ENCODE results near the gene SLC26A1.

The SLC26A1 gene

GRCh38 chr4:1004071-1004418, 10.8 kb upstream of the SLC26A1 start:
- Histone ChIP-seq H3K27me3 (peaks cover 100% of the 10 kb centered on the region), H3K9me3 (no peaks in the 10 kb centered on the region), H3K27ac (no peak overlapping the region), H3K4me1 (ENCODE audit: control insufficient read depth in 1 of 2, insufficient read depth in 1 of 2, low read depth in 1 of 2, low read length in 1 of 2) (peaks cover 6 to 16% of the 10 kb centered on the region in 2 experiments), H3K36me3 (no peaks in the 10 kb centered on the region), H3K4me3 (ENCODE audit: low read depth in 1 of 2, low read length in 1 of 2) (no peak overlapping the region)
- no peak for TF ChIP-seq CTCF (IDR thresholded peaks at IDR 0.05)

- no peak overlapping the region for H3K27ac ChIP-seq
- no peaks in the 10 kb centered on the region for H3K9me3 ChIP-seq
- no peak for TF ChIP-seq CTCF (IDR thresholded peaks at IDR 0.05)
- peaks cover under 1 to 11% of the 10 kb centered on the region in 2 experiments for H3K4me1 ChIP-seq (ENCODE audit: control insufficient read depth in 1 of 2, insufficient read depth in 1 of 2, low read depth in 1 of 2, low read length in 1 of 2)
- H3K4me3 ChIP-seq (ENCODE audit: low read depth in 1 of 2, low read length in 1 of 2): no peak overlapping the region
- H3K27me3 ChIP-seq: peaks cover 100% of the 10 kb centered on the region
- no peaks in the 10 kb centered on the region for H3K36me3 ChIP-seq
These were observed 10.3 kb upstream of the SLC26A1 start for GRCh38 chr4:1003271-1004070.

- Histone ChIP-seq H3K9me3 (no peaks in the 10 kb centered on the region), H3K36me3 (no peaks in the 10 kb centered on the region), H3K27me3 (peaks cover 100% of the 10 kb centered on the region), H3K4me1 (ENCODE audit: control insufficient read depth in 1 of 2, insufficient read depth in 1 of 2, low read depth in 1 of 2, low read length in 1 of 2) (peaks cover 0 to 9% of the 10 kb centered on the region in 2 experiments), H3K4me3 (ENCODE audit: low read depth in 1 of 2, low read length in 1 of 2) (no peak overlapping the region), H3K27ac (no peak overlapping the region)
- TF ChIP-seq CTCF (IDR thresholded peaks at IDR 0.05): no peak
These were observed 9.5 kb upstream of the SLC26A1 start for GRCh38 chr4:1002631-1003251.

- no peak overlapping the region for H3K4me3 ChIP-seq (ENCODE audit: low read depth in 1 of 2, low read length in 1 of 2)
- no peak for TF ChIP-seq CTCF (IDR thresholded peaks at IDR 0.05)
- no peaks in the 10 kb centered on the region for H3K9me3 ChIP-seq
- peaks cover 0 to 9% of the 10 kb centered on the region in 2 experiments for H3K4me1 ChIP-seq (ENCODE audit: control insufficient read depth in 1 of 2, insufficient read depth in 1 of 2, low read depth in 1 of 2, low read length in 1 of 2)
- no peak overlapping the region for H3K27ac ChIP-seq
- peaks cover 100% of the 10 kb centered on the region for H3K27me3 ChIP-seq
- H3K36me3 ChIP-seq: no peaks in the 10 kb centered on the region
These were observed 9.0 kb upstream of the SLC26A1 start for GRCh38 chr4:1002131-1002630.

GRCh38 chr4:1001561-1002130, 8.4 kb upstream of the SLC26A1 start:
- Histone ChIP-seq H3K27ac (no peak overlapping the region), H3K4me1 (ENCODE audit: control insufficient read depth in 1 of 2, insufficient read depth in 1 of 2, low read depth in 1 of 2, low read length in 1 of 2) (peaks cover 0 to 9% of the 10 kb centered on the region in 2 experiments), H3K9me3 (no peaks in the 10 kb centered on the region), H3K36me3 (no peaks in the 10 kb centered on the region), H3K27me3 (peaks cover 100% of the 10 kb centered on the region), H3K4me3 (ENCODE audit: low read depth in 1 of 2, low read length in 1 of 2) (no peak overlapping the region)
- no peak for TF ChIP-seq CTCF (IDR thresholded peaks at IDR 0.05)
